ENCODE data around the gene TTC22.

DNA sequence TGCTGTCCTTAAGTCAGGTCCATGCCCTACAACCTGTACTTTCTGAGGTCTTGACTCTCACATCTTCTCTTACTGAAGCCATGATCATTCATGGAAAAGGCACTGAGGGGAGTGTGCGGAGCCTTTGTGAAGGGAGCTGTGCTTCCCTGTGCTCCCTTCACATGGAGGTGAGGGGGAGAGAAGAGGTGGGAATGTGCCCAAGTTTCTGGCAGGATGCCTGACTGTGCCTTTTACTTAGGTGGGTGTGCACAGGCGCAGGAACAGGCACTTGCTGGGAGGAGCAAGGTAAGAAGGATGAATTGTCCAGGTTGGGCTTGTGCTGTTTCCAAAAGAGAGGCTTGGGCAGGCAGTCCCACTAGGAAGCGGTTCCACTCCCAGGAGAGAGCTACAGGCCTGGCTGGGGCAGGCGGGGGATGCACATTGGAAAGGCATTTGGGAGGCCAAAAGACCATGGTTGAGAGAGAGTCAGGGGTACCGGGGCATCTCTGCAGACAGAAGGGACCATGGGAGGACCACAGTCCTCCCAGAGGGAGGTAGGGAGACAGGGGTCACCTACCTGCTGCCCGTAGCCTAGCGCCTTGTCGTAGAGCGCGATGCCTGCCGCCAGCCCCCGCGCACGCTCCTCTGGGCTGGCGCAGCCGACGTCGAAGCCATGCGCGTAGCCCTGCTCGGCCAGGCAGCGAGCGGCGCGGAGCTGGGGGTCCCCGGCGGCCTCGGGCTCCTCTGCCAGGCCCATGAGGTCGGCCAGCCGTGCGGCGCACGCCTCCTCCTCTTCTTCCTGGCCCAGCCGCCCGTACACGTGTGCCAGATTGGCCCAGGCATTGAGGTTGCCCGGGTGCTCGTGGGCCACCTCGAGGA lies 853 bp downstream of the TTC22 start:
- TF ChIP-seq EP300 (IDR thresholded peaks at IDR 0.05) = no peak
- TF ChIP-seq, protein P1, sequence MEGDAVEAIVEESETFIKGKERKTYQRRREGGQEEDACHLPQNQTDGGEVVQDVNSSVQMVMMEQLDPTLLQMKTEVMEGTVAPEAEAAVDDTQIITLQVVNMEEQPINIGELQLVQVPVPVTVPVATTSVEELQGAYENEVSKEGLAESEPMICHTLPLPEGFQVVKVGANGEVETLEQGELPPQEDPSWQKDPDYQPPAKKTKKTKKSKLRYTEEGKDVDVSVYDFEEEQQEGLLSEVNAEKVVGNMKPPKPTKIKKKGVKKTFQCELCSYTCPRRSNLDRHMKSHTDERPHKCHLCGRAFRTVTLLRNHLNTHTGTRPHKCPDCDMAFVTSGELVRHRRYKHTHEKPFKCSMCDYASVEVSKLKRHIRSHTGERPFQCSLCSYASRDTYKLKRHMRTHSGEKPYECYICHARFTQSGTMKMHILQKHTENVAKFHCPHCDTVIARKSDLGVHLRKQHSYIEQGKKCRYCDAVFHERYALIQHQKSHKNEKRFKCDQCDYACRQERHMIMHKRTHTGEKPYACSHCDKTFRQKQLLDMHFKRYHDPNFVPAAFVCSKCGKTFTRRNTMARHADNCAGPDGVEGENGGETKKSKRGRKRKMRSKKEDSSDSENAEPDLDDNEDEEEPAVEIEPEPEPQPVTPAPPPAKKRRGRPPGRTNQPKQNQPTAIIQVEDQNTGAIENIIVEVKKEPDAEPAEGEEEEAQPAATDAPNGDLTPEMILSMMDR (IDR thresholded peaks at IDR 0.05) = no peak
- no peak for TF ChIP-seq RAD21 (conservative IDR thresholded peaks at IDR 0.05 in 1 of 2, IDR thresholded peaks at IDR 0.05 in 1 of 2)
- no peak for TF ChIP-seq SREBF2 (IDR thresholded peaks at IDR 0.05)
- TF ChIP-seq, protein P2, sequence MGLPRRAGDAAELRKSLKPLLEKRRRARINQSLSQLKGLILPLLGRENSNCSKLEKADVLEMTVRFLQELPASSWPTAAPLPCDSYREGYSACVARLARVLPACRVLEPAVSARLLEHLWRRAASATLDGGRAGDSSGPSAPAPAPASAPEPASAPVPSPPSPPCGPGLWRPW (IDR thresholded peaks at IDR 0.05) = no peak
- TF ChIP-seq, protein P3, sequence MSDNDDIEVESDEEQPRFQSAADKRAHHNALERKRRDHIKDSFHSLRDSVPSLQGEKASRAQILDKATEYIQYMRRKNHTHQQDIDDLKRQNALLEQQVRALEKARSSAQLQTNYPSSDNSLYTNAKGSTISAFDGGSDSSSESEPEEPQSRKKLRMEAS (IDR thresholded peaks at IDR 0.05) = no peak
- no peak for TF ChIP-seq HOXA7 (CRISPR knock-in tag; IDR thresholded peaks at IDR 0.05)
- no peak for TF ChIP-seq POLR2A (IDR thresholded peaks at IDR 0.05; ENCODE audit: low read length)
- TF ChIP-seq, protein P4, sequence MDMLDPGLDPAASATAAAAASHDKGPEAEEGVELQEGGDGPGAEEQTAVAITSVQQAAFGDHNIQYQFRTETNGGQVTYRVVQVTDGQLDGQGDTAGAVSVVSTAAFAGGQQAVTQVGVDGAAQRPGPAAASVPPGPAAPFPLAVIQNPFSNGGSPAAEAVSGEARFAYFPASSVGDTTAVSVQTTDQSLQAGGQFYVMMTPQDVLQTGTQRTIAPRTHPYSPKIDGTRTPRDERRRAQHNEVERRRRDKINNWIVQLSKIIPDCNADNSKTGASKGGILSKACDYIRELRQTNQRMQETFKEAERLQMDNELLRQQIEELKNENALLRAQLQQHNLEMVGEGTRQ (IDR thresholded peaks at IDR 0.05) = no peak
- no peak for TF ChIP-seq MYC (IDR thresholded peaks at IDR 0.05; ENCODE audit: borderline replicate concordance, low read length)
- no peak for TF ChIP-seq CHD4 (IDR thresholded peaks at IDR 0.05; ENCODE audit: borderline replicate concordance)

All from A549 (cell line).